HG03521 (cell line): ENCODE results near the gene FBXO40.
A peak's percentile ranks its signal among the peaks of the same experiment; 100 is the strongest.
"Not testable (repeated sequence)": the region's sequence is repeated elsewhere in the genome, so short reads cannot be mapped to it uniquely, and the experiment has no call there.

Source experiments
- ATAC-seq: cut with Tn5 transposase; IDR thresholded peaks from one replicate; pipeline ENCODE4 v1.9.1; 2021; ENCODE audit warnings: mild to moderate bottlenecking, moderate library complexity; ENCODE audit not compliant: unreplicated experiment

FBXO40 gene

DNA sequence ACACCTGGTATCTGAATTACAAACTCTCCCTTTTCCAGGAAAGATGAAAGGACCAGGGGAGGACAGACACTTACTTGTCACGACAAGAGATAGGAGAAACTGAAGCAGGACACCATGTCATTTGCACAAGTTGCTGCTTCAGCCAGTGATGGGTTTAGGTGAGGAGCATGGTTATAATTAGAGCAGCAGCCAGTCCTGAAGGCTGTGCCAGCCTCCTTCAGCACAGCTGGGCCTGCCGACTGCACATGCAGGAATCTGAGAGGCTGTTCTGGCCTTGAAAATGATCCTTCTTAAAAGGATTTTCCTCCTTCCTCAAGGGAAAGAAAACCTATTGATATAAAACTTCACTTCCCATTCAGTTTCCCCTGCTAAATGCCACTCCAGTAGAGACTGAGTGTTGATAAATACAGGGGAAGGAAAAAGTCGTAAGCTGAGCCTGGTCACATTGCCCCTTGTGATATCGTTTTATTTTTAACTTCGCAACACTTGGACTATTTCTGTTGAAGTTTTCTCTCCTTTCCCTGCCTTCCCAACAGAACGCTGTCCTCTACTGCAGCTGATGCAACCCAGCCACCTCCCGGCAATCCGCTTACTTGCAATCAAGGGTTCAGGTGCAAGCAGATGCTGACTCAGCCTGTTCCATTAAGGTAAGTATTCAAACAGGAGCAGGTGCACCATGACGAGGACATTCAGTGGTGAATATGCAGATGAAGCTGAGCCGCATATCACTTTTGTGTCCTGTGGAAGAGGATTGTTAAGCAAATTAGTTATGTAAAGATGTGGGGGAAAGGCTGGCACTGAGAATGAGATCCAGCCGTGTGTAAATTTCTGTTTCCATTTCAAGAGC is at the start of gene FBXO40:
FBXO40 (plus strand) TSS at position 524 of the 847 bp plus-strand sequence. CDS start 27,197 bp downstream, outside the sequence.
- ATAC-seq: no peak

DNA sequence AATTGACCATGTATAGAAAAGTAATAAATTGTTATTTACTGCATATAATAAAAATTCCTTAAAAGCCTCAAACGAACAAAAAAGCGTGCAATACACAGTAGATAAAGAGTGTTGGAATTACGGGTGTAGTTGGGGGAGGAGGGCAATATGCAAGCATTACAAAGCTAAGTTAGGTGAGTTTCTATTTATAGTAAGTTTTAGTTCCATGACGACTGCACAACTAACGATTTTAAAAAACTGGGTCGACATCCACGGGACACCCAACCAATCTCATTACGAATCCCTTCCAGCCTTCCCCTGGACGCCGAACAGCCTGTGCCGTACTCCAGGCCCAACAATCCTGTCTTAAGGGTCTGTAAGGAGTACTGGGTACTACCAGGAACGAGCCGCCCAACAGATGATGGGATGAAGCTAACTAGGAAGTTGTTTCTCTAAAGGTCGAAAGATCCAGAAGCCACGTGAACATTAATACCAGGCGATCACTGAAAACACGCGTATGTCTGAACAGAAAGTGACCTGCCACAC is 48.1 kb upstream of the FBXO40 start:
- ATAC-seq: peak; percentile 4

GRCh38 chr3:121545574-121546455 is 47.4 kb upstream of the FBXO40 start, which contains the start of gene POLQ:
Gene POLQ (minus strand): TSS chr3:121545988. CDS start chr3:121545877, 111 bp downstream.
- peak; percentile 73 for ATAC-seq

- ATAC-seq: no peak
These were observed 40.8 kb upstream of the FBXO40 start for GRCh38 chr3:121552379-121552778.

- no peak for ATAC-seq
These were observed 40.4 kb upstream of the FBXO40 start for GRCh38 chr3:121552797-121553196.

- ATAC-seq: no peak
These were observed 35.7 kb upstream of the FBXO40 start for GRCh38 chr3:121557426-121557934.

DNA sequence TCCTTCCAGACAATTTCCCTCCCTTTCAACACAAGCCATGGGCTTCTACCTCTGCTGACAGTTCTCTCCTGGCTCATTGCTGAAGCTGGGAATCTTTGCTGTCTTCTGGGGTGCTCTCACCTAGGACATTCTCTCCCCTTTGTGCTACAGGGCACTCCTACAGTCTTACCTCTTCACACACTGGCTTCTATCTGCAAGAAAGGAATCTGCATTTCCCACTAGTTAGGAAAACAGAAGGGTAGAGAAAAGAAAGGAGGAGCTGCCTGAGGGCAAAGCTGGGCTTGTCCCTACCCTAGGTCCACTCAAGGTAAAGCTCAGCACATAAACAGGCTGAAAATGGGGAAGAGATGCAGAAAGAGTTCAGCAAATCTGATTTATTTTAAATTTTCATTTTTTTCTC is 31.0 kb upstream of the FBXO40 start:
- ATAC-seq: no peak

- ATAC-seq: no peak
These were observed 26.4 kb upstream of the FBXO40 start for GRCh38 chr3:121566773-121567172.

- ATAC-seq: no peak
These were observed 25.5 kb upstream of the FBXO40 start, which contains the start of gene ARGFX for GRCh38 chr3:121567649-121568048. Gene ARGFX (plus strand): TSS chr3:121567949. CDS start chr3:121570714, 2,765 bp downstream.

GRCh38 chr3:121574449-121574848 is 18.7 kb upstream of the FBXO40 start:
- no peak for ATAC-seq

- no peak for ATAC-seq
These were observed 11.5 kb upstream of the FBXO40 start for GRCh38 chr3:121581691-121582090.

- ATAC-seq: no peak
These were observed 8.8 kb upstream of the FBXO40 start for GRCh38 chr3:121584418-121584817.

DNA sequence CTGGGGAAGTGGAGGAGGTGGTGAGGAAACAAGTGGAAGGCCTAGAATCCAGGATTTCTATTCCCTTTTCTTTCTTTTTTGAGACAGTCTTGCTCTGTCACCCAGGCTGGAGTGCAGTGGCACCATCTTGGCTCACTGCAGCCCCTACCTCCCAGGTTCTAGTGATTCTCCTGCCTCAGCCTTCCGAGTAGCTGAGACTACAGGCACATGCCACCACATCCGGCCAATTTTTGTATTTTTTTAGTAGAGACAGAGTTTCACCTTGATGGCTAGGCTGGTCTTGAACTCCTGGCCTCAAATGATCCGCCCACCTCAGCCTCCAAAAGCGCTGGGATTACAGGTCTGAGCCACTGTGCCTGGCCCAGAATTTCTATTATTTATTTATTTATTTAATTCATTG is 627 bp downstream of the FBXO40 start:
- ATAC-seq: not testable (repeated sequence)

DNA sequence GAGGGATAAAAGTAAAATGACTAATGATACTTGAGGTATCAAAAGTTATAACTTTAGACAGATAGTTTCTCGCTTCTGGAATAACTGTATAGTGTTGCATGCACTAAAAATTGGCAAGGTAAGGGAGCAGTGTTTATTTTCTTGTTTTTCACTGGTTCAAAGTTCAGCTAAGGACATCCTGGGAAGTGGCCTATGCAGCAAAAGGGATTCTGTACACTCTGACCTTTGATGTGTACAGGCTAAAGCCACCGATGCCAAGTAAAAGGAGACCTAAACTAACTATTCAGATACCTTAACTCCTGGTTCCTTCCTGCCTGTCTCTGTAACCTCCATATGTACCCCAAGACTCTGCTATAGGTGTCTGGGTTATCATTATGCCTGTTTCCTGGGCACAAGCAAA is 1.7 kb downstream of the FBXO40 start:
- no peak for ATAC-seq

DNA sequence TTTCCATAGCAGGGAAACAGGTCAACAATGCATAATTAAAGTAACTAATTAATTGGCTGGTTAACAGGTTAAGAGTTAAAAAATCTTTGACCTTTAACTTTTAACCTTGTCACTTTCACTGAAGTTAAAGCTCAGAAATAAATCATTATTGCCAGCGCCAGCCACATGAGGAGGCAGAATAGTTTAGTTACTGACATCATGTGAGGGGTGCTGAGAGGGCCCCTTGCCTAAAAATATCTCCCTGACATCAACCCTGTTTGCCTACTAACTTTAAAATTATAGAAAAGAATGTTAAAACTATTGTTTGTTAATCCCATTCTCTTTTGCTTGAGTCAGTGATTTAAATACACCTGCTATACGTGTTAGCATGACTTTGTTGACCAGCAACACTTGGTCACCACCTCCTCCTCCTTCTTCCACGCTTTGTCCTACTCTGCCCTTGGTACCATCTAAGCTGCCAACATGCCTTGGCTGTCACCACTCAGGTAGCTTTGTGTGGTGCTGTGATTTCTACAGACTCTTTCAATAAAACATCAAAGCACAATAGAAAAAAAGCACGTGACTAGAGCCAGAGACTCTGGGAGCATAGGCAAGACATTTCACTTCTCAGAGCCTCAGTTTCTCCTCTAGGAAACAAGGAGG is 2.7 kb downstream of the FBXO40 start:
- no peak for ATAC-seq

DNA sequence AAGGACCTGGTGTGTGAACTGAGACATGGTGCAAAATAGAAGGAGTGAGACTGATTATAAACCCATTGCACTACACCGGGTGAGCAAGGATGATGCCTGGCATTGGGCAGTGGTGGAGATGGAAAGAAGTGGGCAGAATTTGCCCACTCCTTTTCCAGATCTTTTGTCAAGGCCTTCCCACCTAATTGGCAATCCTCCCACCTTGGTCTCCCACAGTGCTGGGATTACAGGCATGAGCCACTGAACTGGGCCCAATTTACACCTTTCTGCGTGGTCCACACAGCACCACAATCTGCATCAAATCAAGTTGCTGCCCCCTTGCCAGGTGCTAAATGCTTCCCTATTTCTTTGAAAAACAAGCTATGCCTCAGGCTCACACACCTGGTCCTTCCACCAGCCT is 5.4 kb downstream of the FBXO40 start:
- no peak for ATAC-seq

DNA sequence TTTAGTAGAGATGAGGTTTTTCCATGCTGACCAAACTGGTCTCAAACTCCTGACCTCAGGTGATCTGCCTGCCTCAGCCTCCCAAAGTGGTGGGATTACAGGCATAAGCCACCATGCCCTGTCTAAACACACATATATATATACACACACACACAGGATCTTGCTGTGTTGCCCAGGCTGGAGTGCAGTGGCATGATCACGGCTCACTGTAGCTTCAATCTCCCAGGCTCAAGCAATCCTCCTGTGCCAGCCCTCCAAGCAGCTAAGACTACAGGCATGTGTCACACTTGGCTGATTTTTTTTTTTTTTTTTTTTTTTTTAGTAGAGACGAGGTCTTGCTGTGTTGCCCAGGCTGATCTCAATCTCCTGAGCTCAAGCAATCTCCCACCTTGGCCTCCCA is 6.7 kb downstream of the FBXO40 start:
- not testable (repeated sequence) for ATAC-seq

GRCh38 chr3:121601212-121601812 is 8.1 kb downstream of the FBXO40 start:
- no peak for ATAC-seq

DNA sequence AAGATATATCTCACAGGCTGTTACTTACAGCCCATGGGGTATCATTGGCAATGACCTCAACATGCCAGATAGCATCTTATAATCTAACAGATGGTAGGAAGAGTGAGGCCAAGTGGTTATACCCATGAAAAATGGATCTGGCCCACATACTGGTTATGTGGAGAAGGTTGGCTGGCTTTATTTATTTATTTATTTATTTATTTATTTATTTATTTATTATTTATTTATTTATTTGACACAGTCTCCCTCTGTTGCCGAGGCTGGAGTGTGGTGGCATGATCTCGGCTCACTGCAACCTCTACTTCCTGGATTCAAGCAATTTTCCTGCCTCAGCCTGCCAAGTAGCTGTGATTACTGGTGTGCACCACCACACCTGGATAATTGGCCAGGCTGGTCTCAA is 11.6 kb downstream of the FBXO40 start:
- no peak for ATAC-seq

DNA sequence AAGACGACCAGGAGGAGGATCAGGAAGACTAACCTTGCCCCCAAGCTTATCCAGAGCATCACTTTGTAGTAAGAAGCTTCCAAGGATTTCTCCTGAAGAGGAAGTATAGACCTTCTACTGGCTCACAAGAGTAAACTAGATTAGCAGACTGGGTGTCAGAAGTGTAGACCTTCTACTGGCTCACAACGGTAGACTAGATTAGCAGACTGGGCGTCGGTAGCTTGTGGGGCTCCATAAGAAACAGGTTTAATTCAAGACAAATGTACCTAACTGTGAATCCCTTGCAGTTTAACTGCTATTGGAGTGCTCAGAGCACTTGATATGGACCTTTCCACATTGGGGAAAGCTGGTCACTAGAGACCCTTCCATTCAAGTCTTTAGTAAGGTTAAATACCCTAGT is 12.9 kb downstream of the FBXO40 start:
- ATAC-seq: no peak
